MCF 10A (cell line): ENCODE measurements around the gene SLC9A7. TPM values are rescaled to one million over a fixed set of nuclear protein-coding genes. Genes with fewer than 3 reads are reported as not detected.

ENCODE experiments used
- BruUV-seq: library from RNA; stranded (reverse); fragments of 400-500 nt; replicated peaks from 2 replicates; lab custom pipeline; 2021; lab: Mats Ljungman, UMichigan
- CTCF ChIA-PET: fragments of 300-600 bp; sonication (Branson Sonifier 250); formaldehyde crosslinking; extraction: SDS; loops from one replicate; lab custom pipeline; 2021; ENCODE audit warnings: antibody characterized with exemption, inconsistent platforms; lab: Yijun Ruan, JAX
- POLR2A ChIA-PET: fragments of 300-600, 350-650 bp; sonication (Branson Sonifier 250); formaldehyde crosslinking; extraction: SDS; loops from one replicate; lab custom pipeline; 2020; ENCODE audit warnings: antibody characterized with exemption, inconsistent platforms; lab: Yijun Ruan, JAX
- DNase-seq: peaks from one replicate; pipeline ENCODE4 v3.0.0-alpha.2; 2018; ENCODE audit not compliant: unreplicated experiment
- H3K27ac Mint-ChIP-seq: one replicate; pipeline ENCODE4 v1.8.0; 2022; ENCODE audit warnings: mild to moderate bottlenecking, low read depth, mixed read lengths; ENCODE audit not compliant: unreplicated experiment
- H3K27me3 Mint-ChIP-seq: one replicate; pipeline ENCODE4 v1.8.0; 2022; ENCODE audit warnings: mixed read lengths; ENCODE audit not compliant: insufficient read depth, unreplicated experiment
- H3K36me3 Mint-ChIP-seq: one replicate; pipeline ENCODE4 v1.8.0; 2022; ENCODE audit warnings: mild to moderate bottlenecking, moderate library complexity, mixed read lengths; ENCODE audit not compliant: insufficient read depth, unreplicated experiment
- H3K4me1 Mint-ChIP-seq: one replicate; pipeline ENCODE4 v1.8.0; 2022; ENCODE audit warnings: mixed read lengths; ENCODE audit not compliant: insufficient read depth, unreplicated experiment
- H3K4me3 Mint-ChIP-seq: one replicate; pipeline ENCODE4 v1.8.0; 2022; ENCODE audit warnings: mild to moderate bottlenecking, moderate library complexity, mixed read lengths; ENCODE audit not compliant: unreplicated experiment
- H3K9me3 Mint-ChIP-seq: one replicate; pipeline ENCODE4 v1.8.0; 2022; ENCODE audit warnings: mixed read lengths; ENCODE audit not compliant: unreplicated experiment
- CTCF ChIP-seq: fragments of 200-600 bp; IDR thresholded peaks from one replicate; pipeline ENCODE4 v1.8.0; 2022; ENCODE audit warnings: antibody characterized with exemption, mild to moderate bottlenecking; ENCODE audit not compliant: unreplicated experiment
- intact Hi-C: fragments of 100-400 bp; cut with micrococcal nuclease; formaldehyde crosslinking; loops from 2 replicates; pipeline ENCODE4 v1.14.1; 2022
- total RNA-seq: library from RNA; stranded (reverse); gene quantifications from 2 replicates; pipeline ENCODE4 v1.2.3, GENCODE V29; 2022

The SLC9A7 gene
- total RNA-seq, 1 experiment from 2014 or later: 28.3 TPM

DNA sequence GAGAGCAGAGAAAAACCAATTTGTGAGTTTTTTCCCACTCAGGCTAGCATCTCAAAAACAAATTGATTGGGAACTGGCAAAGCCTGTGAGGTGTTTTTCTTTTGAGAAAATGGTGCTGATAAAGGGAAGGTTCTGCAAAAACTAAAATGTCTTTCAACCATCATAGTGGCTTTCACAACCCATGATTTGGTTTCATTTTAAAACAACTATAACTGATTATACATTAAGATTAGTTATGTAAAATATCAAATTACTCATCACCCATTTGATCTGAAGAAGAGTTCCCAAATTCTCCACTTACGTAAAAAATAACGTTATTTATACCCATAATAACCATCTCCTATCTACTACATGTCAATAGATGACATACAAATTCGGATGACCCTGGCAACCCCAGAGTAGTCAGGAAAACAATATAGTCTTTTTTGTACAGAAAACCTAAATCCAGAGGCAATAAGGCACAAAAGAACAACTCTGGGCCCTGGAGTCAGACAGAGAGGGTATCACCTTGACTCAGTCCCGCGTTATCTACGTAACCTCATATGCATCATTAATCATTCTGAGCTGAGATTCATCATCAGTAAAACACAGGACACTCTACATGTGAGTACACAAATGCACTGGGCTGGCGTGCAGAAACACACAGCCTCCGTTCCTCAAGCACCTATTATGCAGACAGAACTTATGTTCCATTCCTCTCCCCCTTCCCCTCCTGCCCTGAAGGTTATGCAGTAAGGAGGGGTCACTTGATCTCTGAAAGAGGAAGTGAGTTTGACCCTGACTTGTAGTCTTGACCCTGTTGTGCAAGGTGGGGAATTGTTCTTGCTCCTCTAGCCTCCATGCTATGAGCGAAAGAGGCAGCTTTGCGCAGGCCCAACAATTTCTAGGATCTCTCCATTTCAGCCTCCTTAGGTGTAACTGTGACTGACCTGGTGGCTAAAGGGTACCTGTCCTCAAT is 82.2 kb downstream of the SLC9A7 start:
- Mint-ChIP-seq H3K27me3 (peaks cover 45% of the 10 kb centered on the region), H3K4me3 (no peak overlapping the region), H3K4me1 (no peaks in the 10 kb centered on the region), H3K9me3 (no peaks in the 10 kb centered on the region), H3K27ac (no peak overlapping the region), H3K36me3 (peaks cover 6% of the 10 kb centered on the region)
- ChIA-PET POLR2A (interaction anchor here (0.6 kb wide), 1 partner anchor 14 kb away, joined by 3 read pairs; no protein-coding TSS in a partner anchor), CTCF (no interaction called here)
- no peak for DNase-seq
- TF ChIP-seq CTCF: no peak
- no TSS peak for BruUV-seq
- intact Hi-C loops: no loop called here

DNA sequence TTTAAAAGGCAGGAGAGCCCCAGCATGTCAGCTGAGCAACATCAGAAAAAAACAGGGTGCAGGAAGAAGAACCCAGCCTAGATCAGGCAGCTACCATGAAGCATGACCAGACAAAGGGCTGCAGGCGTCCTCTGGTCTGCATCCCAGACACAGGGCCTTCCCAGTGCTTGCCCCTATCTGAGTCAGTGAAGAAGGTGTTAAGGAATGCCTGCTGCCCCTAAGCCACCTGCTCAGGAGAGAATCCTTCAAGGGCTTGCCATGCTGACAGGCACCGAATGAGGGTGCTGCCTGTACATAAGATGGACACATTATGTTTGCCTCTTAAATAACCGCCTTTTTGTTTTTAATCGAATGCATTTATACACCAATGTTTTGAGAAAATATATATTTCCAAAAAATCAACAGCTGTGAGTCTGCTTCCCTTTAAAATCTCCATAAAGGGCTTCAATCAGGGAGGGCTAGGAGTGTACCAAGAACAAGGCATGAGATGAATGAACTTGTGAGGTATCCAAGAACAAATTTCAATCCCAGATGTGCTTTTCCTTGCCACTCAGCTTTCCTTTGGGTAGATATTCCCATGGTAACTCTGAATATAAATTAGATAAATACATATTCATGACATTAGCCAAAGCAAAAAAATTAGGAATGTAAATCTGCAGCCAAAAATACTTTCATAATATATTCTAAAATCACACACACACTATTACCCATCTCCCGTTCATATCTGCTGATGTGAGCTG is 85.1 kb downstream of the SLC9A7 start:
- Mint-ChIP-seq H3K36me3 (peaks cover 8% of the 10 kb centered on the region), H3K27me3 (peaks cover 44% of the 10 kb centered on the region), H3K4me3 (no peak overlapping the region), H3K27ac (no peak overlapping the region), H3K4me1 (no peaks in the 10 kb centered on the region), H3K9me3 (no peaks in the 10 kb centered on the region)
- CTCF ChIA-PET: interaction anchor here (0.5 to 0.9 kb wide), 6 partner anchors 13 to 301 kb away, joined by 3 to 4 read pairs (median 4); no protein-coding TSS in a partner anchor
- BruUV-seq: no TSS peak
- no peak for TF ChIP-seq CTCF
- DNase-seq: no peak
- POLR2A ChIA-PET: interaction anchor here (0.7 kb wide), 1 partner anchor 29 kb away, joined by 3 read pairs; no protein-coding TSS in a partner anchor
- intact Hi-C loops: no loop called here

DNA sequence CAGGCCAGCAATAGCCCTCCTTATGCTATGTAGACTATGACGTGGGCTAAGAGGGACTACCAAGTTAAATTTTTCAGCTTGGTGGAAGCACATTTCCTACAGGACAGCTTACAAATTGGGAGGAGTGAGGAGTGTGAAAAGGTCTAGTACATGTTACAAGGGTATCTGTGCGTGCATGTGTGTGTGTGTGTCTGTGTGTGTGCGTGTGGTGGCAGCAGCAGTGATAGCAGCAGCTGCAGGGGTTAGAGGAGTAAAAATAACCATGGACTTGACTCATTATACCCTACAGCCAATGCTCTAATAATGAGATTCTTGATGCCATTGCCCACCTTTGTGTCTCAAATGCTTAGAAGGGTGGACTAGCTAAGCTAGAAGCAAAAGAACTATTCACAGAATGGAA is 88.6 kb downstream of the SLC9A7 start:
- ChIA-PET POLR2A (no interaction called here), CTCF (no interaction called here)
- Mint-ChIP-seq H3K9me3 (no peaks in the 10 kb centered on the region), H3K36me3 (peaks cover 15% of the 10 kb centered on the region), H3K27me3 (peaks cover 40% of the 10 kb centered on the region), H3K4me1 (no peaks in the 10 kb centered on the region), H3K27ac (no peak overlapping the region), H3K4me3 (no peak overlapping the region)
- no peak for DNase-seq
- no peak for TF ChIP-seq CTCF
- no TSS peak for BruUV-seq
- intact Hi-C loops: no loop called here

DNA sequence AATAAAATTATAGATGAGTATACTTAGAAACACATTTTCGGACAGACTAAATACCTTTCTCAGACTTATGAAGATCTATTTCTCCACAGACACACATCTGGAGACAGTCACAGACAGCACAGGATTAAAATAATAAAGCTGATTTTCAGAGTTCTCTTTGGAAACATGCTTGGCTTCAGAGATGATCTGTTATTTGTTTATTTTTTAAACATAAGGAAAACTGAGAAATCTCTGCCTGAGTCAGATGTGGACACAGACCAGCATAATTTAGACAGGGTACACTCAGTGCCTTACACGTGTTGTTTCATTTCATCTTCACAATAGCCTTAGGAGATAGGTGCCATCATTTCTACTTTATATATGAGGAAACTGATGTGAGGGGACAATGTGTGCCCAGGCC is 92.1 kb downstream of the SLC9A7 start:
- Mint-ChIP-seq H3K27ac (peak overlapping the region; percentile 31), H3K4me1 (no peaks in the 10 kb centered on the region), H3K4me3 (no peak overlapping the region), H3K27me3 (peaks cover 13% of the 10 kb centered on the region), H3K36me3 (peaks cover 15% of the 10 kb centered on the region), H3K9me3 (no peaks in the 10 kb centered on the region)
- CTCF ChIA-PET: interaction anchor here (0.9 kb wide), 1 partner anchor 20 kb away, joined by 3 read pairs; no protein-coding TSS in a partner anchor
- no TSS peak for BruUV-seq
- intact Hi-C loops: no loop called here
- POLR2A ChIA-PET: interaction anchor here (1.2 kb wide), 1 partner anchor 8 kb away, joined by 4 read pairs; no protein-coding TSS in a partner anchor
- TF ChIP-seq CTCF: no peak
- DNase-seq: no peak
